GM23248 (cell line): Measurements from ENCODE around the gene TIAM2. TPM values are rescaled to one million over a fixed set of nuclear protein-coding genes. Genes with fewer than 3 reads are reported as not detected.
A peak's percentile ranks its signal among the peaks of the same experiment; 100 is the strongest.
"Not testable (repeated sequence)": the region's sequence is repeated elsewhere in the genome, so short reads cannot be mapped to it uniquely, and the experiment has no call there.

Experiments
- DNase-seq: peaks from one replicate; pipeline ENCODE4 v3.0.0-alpha.2; 2015
- H2AFZ ChIP-seq: fragments of 200-600 bp; sonication (generic); 2 replicates; pipeline ENCODE4 v1.6.1; 2016; ENCODE audit warnings: antibody characterized with exemption
- H3F3A ChIP-seq: fragments of 200-600 bp; sonication (generic); 2 replicates; pipeline ENCODE4 v1.6.1; 2016; ENCODE audit warnings: mild to moderate bottlenecking, antibody characterized with exemption, mixed run types; ENCODE audit not compliant: insufficient read depth
- H3K27ac ChIP-seq: fragments of 200-600 bp; sonication (generic); 2 replicates; pipeline ENCODE4 v1.5.1; 2016; ENCODE audit warnings: mild to moderate bottlenecking
- H3K27me3 ChIP-seq: fragments of 200-600 bp; sonication (generic); replicated peaks from 2 replicates; pipeline ENCODE4 v1.6.1; 2016; ENCODE audit warnings: mild to moderate bottlenecking; ENCODE audit not compliant: insufficient read depth
- H3K36me3 ChIP-seq: fragments of 200-600 bp; sonication (generic); 2 replicates; pipeline ENCODE4 v1.6.1; 2016; ENCODE audit warnings: low read depth, mild to moderate bottlenecking
- H3K4me1 ChIP-seq: fragments of 200-600 bp; sonication (generic); 2 replicates; pipeline ENCODE4 v1.6.1; 2016; ENCODE audit warnings: mild to moderate bottlenecking; ENCODE audit not compliant: insufficient read depth
- H3K4me2 ChIP-seq: fragments of 200-600 bp; sonication (generic); one replicate; pipeline ENCODE4 v1.6.1; 2016; ENCODE audit warnings: mild to moderate bottlenecking; ENCODE audit not compliant: unreplicated experiment
- H3K4me3 ChIP-seq: fragments of 200-600 bp; sonication (generic); 2 replicates; pipeline ENCODE4 v1.5.1; 2016; ENCODE audit warnings: mild to moderate bottlenecking
- H3K79me2 ChIP-seq: fragments of 200-600 bp; sonication (generic); 2 replicates; pipeline ENCODE4 v1.6.1; 2016; ENCODE audit warnings: mild to moderate bottlenecking; ENCODE audit not compliant: insufficient read depth
- H3K9ac ChIP-seq: fragments of 200-600 bp; sonication (generic); 2 replicates; pipeline ENCODE4 v1.6.1; 2016; ENCODE audit warnings: mild to moderate bottlenecking
- H3K9me2 ChIP-seq: fragments of 200-600 bp; sonication (generic); 2 replicates; pipeline ENCODE4 v1.6.1; 2016; ENCODE audit warnings: mixed run types, mild to moderate bottlenecking, moderate library complexity; ENCODE audit not compliant: insufficient read depth
- H3K9me3 ChIP-seq: fragments of 200-600 bp; sonication (generic); one replicate; pipeline ENCODE4 v1.6.1; 2017; ENCODE audit warnings: low read depth
- H4K20me1 ChIP-seq: fragments of 200-600 bp; sonication (generic); 2 replicates; pipeline ENCODE4 v1.6.0; 2016; ENCODE audit not compliant: insufficient read depth
- EZH2 ChIP-seq: fragments of 200-600 bp; sonication (generic); IDR thresholded peaks from 2 replicates; pipeline ENCODE4 v1.6.1; 2018; ENCODE audit warnings: antibody characterized with exemption, mild to moderate bottlenecking; ENCODE audit not compliant: insufficient read depth, poor library complexity, severe bottlenecking
- EZH2phosphoT487 ChIP-seq: fragments of 200-600 bp; sonication (generic); IDR thresholded peaks from 2 replicates; pipeline ENCODE4 v1.6.1; 2018; ENCODE audit warnings: antibody characterized with exemption, moderate library complexity, mild to moderate bottlenecking, low read depth; ENCODE audit not compliant: insufficient read depth
- WGBS, 2 experiments: methylation state at CpG; one replicate each; pipeline ENCODE4 v1.1.6; 2015 to 2017; ENCODE audit warnings: low lambda C conversion rate in 2 of 2, low coverage in 1 of 2; ENCODE audit errors: missing lambda C conversion rate in 2 of 2; 5-methylcytosine and 5-hydroxymethylcytosine counted together
- in situ Hi-C: fragments of 300-500 bp; cut with MboI; formaldehyde crosslinking; loops from 2 replicates; pipeline ENCODE4 v1.15.0; 2020
- polyA plus RNA-seq: library from polyadenylated mRNA; unstranded; fragments of >200 nt; fragmentation: Nextera tagmentation; extraction: Ambion mirVana; gene quantifications from 2 replicates; pipeline ENCODE4 v1.2.1, GENCODE V29; 2016
- total RNA-seq: library from RNA; depleted of rRNA; stranded (reverse); fragments of >200 nt; shearing (Covaris generic); gene quantifications from 2 replicates; pipeline ENCODE4 v1.2.3, GENCODE V29; 2014

Gene TIAM2
- total and polyA plus RNA-seq, 2 experiments from 2014 or later: 2.4 to 2.6 TPM

DNA sequence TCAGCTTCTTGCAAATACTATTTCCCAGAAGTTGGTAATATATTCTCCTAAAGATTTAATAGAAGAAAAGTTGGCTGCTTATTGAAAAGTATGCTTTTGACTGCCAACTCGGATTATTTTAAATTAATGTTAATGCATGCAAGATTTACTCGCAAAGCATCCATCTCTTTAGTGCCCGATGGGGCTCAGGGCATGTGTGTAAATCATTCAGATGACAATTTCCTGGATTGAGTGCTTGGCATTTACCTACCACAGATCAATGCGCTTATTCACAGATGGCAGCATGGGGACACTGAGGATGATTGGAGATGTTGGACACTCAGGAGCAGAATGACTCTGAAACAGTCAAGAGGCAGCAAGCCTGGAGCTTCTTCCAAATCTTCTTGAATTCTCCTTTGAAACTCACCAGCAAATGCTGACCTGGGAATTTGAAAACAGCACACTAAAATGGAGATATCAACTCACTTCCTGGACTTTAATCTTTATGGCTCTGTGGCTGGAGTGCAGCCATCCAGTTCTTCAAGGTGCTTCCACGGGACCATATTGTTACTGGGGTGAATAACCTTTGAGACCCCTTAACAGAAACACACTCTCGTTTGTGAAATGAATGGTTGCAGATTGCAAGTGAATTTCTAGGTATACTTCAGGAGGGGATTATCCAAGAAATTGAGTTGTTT is 34.1 kb upstream of the TIAM2 start:
- Histone ChIP-seq H3K79me2 (no peaks in the 10 kb centered on the region), H3K36me3 (no peaks in the 10 kb centered on the region), H3K27ac (no peak overlapping the region), H2AFZ (no peak overlapping the region), H3K9me2 (no peaks in the 10 kb centered on the region), H3K9me3 (no peaks in the 10 kb centered on the region), H3F3A (peaks cover 10% of the 10 kb centered on the region; the same call in 1 of the 2 replicates), H3K4me3 (no peak overlapping the region), H3K9ac (no peak overlapping the region), H3K4me2 (no peak overlapping the region), H3K4me1 (peaks cover 10% of the 10 kb centered on the region), H3K27me3 (no peaks in the 10 kb centered on the region), H4K20me1 (no peaks in the 10 kb centered on the region)
- WGBS, 2 experiments: 89 to 90% methylated on average over 6 of the region's 6 CpGs
- no peak for TF ChIP-seq EZH2phosphoT487
- no peak for TF ChIP-seq EZH2
- no peak for DNase-seq
- in situ Hi-C loops: no loop called here

DNA sequence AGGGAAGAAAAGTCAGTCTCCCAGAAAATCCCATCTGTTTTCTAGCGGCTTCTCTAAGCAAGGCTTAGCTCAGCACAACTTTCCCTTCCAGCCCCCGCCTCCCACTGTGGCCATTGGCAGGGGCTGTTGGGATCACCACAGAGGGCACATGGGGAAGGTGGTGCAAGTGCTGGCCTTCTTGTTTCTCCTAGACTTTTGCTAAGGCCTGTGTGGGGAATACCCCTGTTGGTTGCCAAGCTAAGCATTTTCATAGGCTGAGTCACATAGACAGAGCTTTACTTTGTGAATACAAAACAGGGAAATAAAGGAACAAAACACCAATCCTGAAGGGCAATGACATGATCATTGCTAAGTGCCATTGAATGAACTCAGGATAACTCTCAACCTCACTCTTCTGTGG is 32.4 kb upstream of the TIAM2 start:
- H3K4me2 ChIP-seq: no peak overlapping the region
- H3F3A ChIP-seq: peaks cover 10% of the 10 kb centered on the region; the same call in 1 of the 2 replicates
- no peak overlapping the region for H2AFZ ChIP-seq
- H3K27ac ChIP-seq: no peak overlapping the region; the same call in 1 of the 2 replicates
- 87 to 88% methylated on average over 2 of the region's 2 CpGs for WGBS, 2 experiments
- no peak overlapping the region for H3K4me3 ChIP-seq
- H3K9me2 ChIP-seq: no peaks in the 10 kb centered on the region
- no peak for TF ChIP-seq EZH2
- no peak for TF ChIP-seq EZH2phosphoT487
- no peaks in the 10 kb centered on the region for H4K20me1 ChIP-seq
- no peaks in the 10 kb centered on the region for H3K9me3 ChIP-seq
- H3K9ac ChIP-seq: no peak overlapping the region
- peak; percentile 76 for DNase-seq
- H3K36me3 ChIP-seq: no peaks in the 10 kb centered on the region
- in situ Hi-C loops: no loop called here
- H3K27me3 ChIP-seq: no peaks in the 10 kb centered on the region
- no peaks in the 10 kb centered on the region for H3K79me2 ChIP-seq
- peaks cover 10% of the 10 kb centered on the region for H3K4me1 ChIP-seq

DNA sequence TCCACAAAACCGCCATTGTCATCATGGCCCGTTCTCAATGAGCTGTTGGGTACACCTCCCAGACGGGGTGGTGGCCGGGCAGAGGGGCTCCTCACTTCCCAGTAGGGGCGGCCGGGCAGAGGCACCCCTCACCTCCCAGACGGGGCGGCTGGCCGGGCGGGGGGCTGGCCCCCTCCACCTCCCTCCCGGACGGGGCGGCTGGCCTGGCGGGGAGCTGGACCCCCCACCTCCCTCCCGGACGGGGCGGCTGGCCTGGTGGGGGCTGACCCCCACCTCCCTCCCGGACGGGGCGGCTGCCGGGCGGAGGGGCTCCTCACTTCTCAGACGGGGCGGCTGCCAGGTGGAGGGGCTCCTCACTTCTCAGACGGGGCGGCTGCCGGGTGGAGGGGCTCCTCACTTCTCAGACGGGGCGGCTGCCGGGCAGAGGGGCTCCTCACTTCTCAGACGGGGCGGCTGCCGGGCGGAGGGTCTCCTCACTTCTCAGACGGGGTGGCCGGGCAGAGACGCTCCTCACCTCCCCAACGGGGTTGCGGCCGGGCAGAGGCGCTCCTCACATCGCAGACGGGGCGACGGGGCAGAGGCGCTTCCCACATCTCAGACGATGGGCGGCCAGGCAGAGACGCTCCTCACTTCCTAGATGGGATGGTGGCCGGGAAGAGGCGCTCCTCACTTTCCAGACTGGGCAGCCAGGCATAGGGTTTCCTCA is 28.9 kb upstream of the TIAM2 start:
- H3K4me3 ChIP-seq, in situ Hi-C loops, H2AFZ ChIP-seq, H3K9ac ChIP-seq, H3K4me1 ChIP-seq, H3K9me2 ChIP-seq, DNase-seq, H3K27me3 ChIP-seq, H3K9me3 ChIP-seq, H3K36me3 ChIP-seq, H3K79me2 ChIP-seq, H4K20me1 ChIP-seq, H3K4me2 ChIP-seq, H3K27ac ChIP-seq: not testable (repeated sequence)
- peaks cover 10% of the 10 kb centered on the region; the same call in 1 of the 2 replicates for H3F3A ChIP-seq
- WGBS, 2 experiments: 94 to 95% methylated on average over 9 to 46 of the region's 51 CpGs

DNA sequence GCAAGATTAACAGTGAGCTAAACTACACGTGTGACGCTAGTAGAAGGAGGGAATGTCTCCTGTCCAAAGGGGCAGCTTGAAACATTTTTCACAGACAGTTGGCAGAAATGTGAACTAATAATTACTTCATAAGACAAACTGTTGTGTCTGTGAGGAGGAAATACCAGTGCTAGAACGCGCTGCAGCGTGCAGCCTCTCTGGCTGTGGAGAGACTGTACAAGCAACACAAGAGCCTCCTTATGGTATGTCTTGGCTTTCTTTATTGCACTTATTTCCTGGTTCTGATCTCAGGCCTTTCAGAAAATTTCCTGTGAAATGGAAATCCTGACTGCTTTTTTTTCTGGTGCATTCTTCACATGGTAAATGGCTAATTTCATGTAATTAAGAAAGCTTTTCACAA is 25.3 kb upstream of the TIAM2 start:
- TF ChIP-seq EZH2 (no peak), EZH2phosphoT487 (no peak)
- 70 to 72% methylated on average over 5 of the region's 5 CpGs for WGBS, 2 experiments
- Histone ChIP-seq H3F3A (peaks cover 4% of the 10 kb centered on the region; the same call in 1 of the 2 replicates), H3K4me1 (no peaks in the 10 kb centered on the region), H3K9me3 (no peaks in the 10 kb centered on the region), H3K9ac (no peak overlapping the region), H3K36me3 (no peaks in the 10 kb centered on the region), H3K4me2 (no peak overlapping the region), H3K27ac (no peak overlapping the region), H4K20me1 (no peaks in the 10 kb centered on the region), H3K27me3 (no peaks in the 10 kb centered on the region), H3K4me3 (no peak overlapping the region), H2AFZ (no peak overlapping the region), H3K79me2 (no peaks in the 10 kb centered on the region), H3K9me2 (no peaks in the 10 kb centered on the region)
- in situ Hi-C loops: no loop called here
- DNase-seq: no peak
